ENCODE results near the gene GARNL3.

Gene GARNL3

GRCh38 chr9:127358023-127358535 lies 93.5 kb downstream of the GARNL3 start:
- H3K27ac ChIP-seq: no peak overlapping the region
- no peaks in the 10 kb centered on the region for H3K36me3 ChIP-seq (ENCODE audit: control insufficient read depth, insufficient read depth, low read length)
- H3K4me2 ChIP-seq (ENCODE audit: low read length): no peak overlapping the region
- H3K79me2 ChIP-seq: no peaks in the 10 kb centered on the region
- H3K9ac ChIP-seq: no peak overlapping the region
- no peak overlapping the region for H3K4me3 ChIP-seq (ENCODE audit: low read depth, low read length)
- no peaks in the 10 kb centered on the region for H3K9me3 ChIP-seq (ENCODE audit: control insufficient read depth, low read length)
- H2AFZ ChIP-seq: no peak overlapping the region
- no peaks in the 10 kb centered on the region for H3K4me1 ChIP-seq
- no peaks in the 10 kb centered on the region for H3K27me3 ChIP-seq (ENCODE audit: control insufficient read depth, insufficient read depth, low read length)
- TF ChIP-seq CTCF (IDR thresholded peaks at IDR 0.05): no peak

GRCh38 chr9:127358770-127359169 lies 94.2 kb downstream of the GARNL3 start:
- no peak overlapping the region for H3K27ac ChIP-seq
- no peak overlapping the region for H3K4me2 ChIP-seq (ENCODE audit: low read length)
- no peak overlapping the region for H3K9ac ChIP-seq
- no peaks in the 10 kb centered on the region for H3K4me1 ChIP-seq
- H3K79me2 ChIP-seq: no peaks in the 10 kb centered on the region
- H3K27me3 ChIP-seq (ENCODE audit: control insufficient read depth, insufficient read depth, low read length): no peaks in the 10 kb centered on the region
- no peaks in the 10 kb centered on the region for H3K36me3 ChIP-seq (ENCODE audit: control insufficient read depth, insufficient read depth, low read length)
- no peak for TF ChIP-seq CTCF (IDR thresholded peaks at IDR 0.05)
- no peak overlapping the region for H2AFZ ChIP-seq
- H3K9me3 ChIP-seq (ENCODE audit: control insufficient read depth, low read length): no peaks in the 10 kb centered on the region
- no peak overlapping the region for H3K4me3 ChIP-seq (ENCODE audit: low read depth, low read length)

GRCh38 chr9:127360250-127360649 lies 95.7 kb downstream of the GARNL3 start:
- H3K27ac ChIP-seq: no peak overlapping the region
- no peaks in the 10 kb centered on the region for H3K79me2 ChIP-seq
- no peak overlapping the region for H3K9ac ChIP-seq

GRCh38 chr9:127360829-127361228 lies 96.3 kb downstream of the GARNL3 start:
- Histone ChIP-seq H3K79me2 (no peaks in the 10 kb centered on the region), H3K9me3 (ENCODE audit: control insufficient read depth, low read length) (no peaks in the 10 kb centered on the region), H3K4me3 (ENCODE audit: low read depth, low read length) (no peak overlapping the region), H3K9ac (no peak overlapping the region), H3K4me2 (ENCODE audit: low read length) (no peak overlapping the region), H3K4me1 (no peaks in the 10 kb centered on the region), H3K36me3 (ENCODE audit: control insufficient read depth, insufficient read depth, low read length) (no peaks in the 10 kb centered on the region), H3K27ac (no peak overlapping the region), H2AFZ (no peak overlapping the region), H3K27me3 (ENCODE audit: control insufficient read depth, insufficient read depth, low read length) (no peaks in the 10 kb centered on the region)
- TF ChIP-seq CTCF (IDR thresholded peaks at IDR 0.05): no peak

More at GRCh38 chr9:127360250-127360649, 95.7 kb downstream of the GARNL3 start:
- H3K4me2 ChIP-seq (ENCODE audit: low read length): no peak overlapping the region
- H3K36me3 ChIP-seq (ENCODE audit: control insufficient read depth, insufficient read depth, low read length): no peaks in the 10 kb centered on the region
- no peak for TF ChIP-seq CTCF (IDR thresholded peaks at IDR 0.05)
- no peak overlapping the region for H2AFZ ChIP-seq
- no peaks in the 10 kb centered on the region for H3K27me3 ChIP-seq (ENCODE audit: control insufficient read depth, insufficient read depth, low read length)
- H3K4me1 ChIP-seq: no peaks in the 10 kb centered on the region
- no peaks in the 10 kb centered on the region for H3K9me3 ChIP-seq (ENCODE audit: control insufficient read depth, low read length)
- no peak overlapping the region for H3K4me3 ChIP-seq (ENCODE audit: low read depth, low read length)

GRCh38 chr9:127361561-127361960 lies 97.0 kb downstream of the GARNL3 start:
- no peaks in the 10 kb centered on the region for H3K4me1 ChIP-seq
- H3K36me3 ChIP-seq (ENCODE audit: control insufficient read depth, insufficient read depth, low read length): no peaks in the 10 kb centered on the region
- H3K79me2 ChIP-seq: no peaks in the 10 kb centered on the region
- H3K27me3 ChIP-seq (ENCODE audit: control insufficient read depth, insufficient read depth, low read length): no peaks in the 10 kb centered on the region
- H3K27ac ChIP-seq: no peak overlapping the region
- no peak overlapping the region for H3K9ac ChIP-seq
- no peaks in the 10 kb centered on the region for H3K9me3 ChIP-seq (ENCODE audit: control insufficient read depth, low read length)
- H3K4me3 ChIP-seq (ENCODE audit: low read depth, low read length): no peak overlapping the region
- no peak for TF ChIP-seq CTCF (IDR thresholded peaks at IDR 0.05)
- no peak overlapping the region for H3K4me2 ChIP-seq (ENCODE audit: low read length)
- H2AFZ ChIP-seq: no peak overlapping the region

Measured in parathyroid adenoma (tissue), 2 donors.